ENCODE data around the gene POLG.
"Not testable (repeated sequence)": the region's sequence is repeated elsewhere in the genome, so short reads cannot be mapped to it uniquely, and the experiment has no call there.

Gene POLG

DNA sequence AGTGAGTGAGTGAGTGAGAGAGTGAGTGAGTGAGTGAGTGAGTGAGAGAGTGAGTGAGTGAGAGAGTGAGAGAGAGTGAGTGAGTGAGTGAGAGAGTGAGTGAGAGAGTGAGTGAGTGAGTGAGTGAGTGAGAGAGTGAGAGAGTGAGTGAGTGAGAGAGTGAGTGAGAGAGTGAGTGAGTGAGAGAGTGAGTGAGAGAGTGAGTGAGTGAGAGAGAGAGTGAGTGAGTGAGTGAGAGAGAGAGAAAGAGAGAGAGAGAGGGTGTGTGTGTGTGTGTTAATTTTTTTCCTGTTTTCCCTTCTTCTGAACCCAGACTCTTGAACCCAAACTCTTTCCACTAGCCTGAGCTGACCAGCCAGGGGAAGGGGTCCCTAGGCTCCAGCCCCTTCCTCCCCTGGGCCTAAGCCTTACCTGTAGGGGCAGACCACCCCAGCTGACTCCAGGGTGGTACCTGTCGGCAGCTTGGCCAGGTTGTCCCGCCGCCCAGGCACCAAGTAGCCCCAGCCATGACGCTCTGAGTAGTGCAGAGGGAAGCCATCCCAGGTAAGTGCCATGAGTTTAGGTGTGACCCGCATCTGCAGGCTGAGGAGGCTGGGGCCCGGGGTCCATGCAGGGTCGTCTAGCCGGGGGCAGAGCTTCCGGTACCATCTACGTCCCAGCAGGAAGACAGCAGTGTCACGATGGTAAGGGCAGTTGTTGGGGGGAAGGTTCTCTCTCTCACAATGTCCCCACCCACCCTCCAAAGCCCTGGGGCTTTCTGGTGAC is 9.4 kb downstream of the POLG start:
- no peak for DNase-seq

DNA sequence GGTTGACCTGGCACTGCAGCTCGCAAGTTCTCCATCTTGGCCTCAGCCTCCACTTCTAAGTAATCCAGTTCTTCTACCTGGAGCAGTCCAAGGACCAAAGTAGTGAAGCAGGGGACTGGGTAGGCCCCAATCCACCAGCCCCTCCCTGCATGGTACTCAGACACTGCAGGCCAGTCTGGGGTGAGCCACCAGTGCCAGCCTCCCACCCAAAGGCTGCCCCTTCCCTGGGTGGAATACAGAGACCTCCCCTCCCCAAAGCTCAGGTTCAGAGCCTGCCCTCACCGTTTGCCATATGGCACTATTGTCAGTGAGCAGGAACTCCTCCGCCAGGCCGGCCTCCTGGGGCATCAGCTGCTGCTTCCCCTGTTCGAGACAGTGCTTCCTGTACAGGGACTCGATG is 10.8 kb downstream of the POLG start:
- no peak for DNase-seq

DNA sequence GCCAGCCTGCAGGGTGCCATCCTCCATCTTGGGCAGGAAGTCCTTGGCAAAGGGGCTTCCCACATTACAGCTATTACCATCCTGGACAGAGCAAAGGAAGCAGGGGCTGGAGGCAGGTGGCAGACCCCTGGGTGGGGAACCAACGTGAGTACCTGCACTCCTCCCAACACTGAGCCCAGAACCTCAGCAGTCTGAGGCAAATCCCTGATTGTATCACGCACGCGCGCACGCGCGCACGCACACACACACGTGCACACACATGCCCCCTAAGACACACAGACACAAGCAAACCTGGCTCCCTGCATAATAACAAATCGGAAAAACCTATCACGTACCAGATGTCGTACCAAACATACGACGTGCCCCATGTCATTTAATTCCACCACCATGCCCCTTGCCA is 11.8 kb downstream of the POLG start:
- no peak for DNase-seq

DNA sequence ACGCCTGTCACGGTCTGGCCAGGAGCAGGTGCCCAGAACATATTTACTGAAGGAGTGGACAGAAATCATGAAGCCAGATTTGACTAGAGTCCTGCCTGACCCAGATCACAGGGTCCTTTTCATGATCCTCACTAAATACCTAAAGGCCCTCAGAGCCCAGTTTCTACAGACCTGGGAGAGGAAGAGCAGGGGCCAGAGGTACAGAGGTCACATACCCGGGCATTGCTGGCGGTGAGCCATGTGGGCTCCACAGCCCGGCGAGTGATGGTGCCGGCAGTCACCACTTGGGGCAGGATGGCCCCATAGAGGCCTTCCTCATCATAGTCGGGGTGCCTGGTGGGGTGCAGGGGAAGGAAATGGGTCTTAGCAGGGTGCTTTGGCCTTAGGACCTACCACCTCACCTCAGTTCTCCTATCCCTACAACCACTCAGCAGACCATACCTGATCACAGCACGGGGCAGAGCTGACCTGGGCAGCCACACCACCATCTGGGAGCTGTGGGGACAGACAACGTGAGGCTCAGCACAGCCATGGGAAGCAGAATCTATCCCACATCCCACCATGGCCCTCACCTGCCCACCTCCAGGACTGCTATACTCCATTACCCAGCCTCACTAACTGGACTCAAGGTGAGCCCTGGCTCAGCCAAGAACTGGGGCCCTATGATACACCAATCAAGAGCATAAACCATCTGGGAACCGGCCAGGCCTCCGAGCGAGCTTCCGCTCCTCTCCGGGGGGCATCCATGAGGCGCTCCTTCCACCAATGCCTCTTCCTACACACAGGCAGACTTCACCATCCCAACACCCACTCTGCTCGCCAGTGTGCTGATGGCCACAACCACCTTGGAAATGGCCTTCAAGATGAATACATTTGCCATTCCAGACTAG is 12.9 kb downstream of the POLG start:
- DNase-seq: no peak

DNA sequence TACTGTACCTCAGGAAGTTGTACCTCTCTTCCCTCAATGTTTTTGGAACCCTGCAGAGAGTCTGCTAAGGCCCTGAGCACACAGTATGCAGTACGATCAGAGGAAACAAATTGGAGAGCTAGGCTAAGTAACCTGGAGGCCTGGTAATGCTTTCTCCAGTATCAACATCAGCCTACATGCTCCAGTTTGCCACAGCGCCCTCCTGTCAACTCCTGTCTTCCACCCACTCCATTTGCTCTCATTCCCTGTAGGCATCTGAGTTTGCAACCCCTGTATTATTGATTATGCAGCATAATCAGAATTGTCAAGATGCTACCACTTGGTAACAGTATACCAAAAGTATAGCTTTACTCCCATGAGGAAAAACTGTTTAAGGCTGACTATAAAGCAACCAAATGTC is 14.4 kb downstream of the POLG start:
- no peak for DNase-seq

DNA sequence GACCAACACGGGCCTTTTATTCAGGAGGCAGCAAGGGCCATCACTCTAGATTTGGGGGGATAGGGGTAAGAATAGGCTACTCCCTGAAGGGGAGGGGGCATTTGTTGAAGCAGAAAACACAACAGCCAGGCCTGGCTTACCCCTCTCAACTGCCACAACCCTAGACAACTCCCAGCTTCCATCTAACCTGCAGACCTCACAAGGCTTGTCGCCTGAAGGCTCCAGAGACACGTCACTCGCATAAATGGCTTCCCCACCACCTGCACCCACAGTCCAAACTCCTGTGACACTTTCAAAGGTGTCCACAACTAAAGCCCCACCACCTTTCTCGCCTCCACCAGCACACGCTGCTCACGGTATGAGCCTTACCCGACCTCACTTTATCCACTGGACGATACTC is 14.9 kb downstream of the POLG start:
- DNase-seq: no peak

DNA sequence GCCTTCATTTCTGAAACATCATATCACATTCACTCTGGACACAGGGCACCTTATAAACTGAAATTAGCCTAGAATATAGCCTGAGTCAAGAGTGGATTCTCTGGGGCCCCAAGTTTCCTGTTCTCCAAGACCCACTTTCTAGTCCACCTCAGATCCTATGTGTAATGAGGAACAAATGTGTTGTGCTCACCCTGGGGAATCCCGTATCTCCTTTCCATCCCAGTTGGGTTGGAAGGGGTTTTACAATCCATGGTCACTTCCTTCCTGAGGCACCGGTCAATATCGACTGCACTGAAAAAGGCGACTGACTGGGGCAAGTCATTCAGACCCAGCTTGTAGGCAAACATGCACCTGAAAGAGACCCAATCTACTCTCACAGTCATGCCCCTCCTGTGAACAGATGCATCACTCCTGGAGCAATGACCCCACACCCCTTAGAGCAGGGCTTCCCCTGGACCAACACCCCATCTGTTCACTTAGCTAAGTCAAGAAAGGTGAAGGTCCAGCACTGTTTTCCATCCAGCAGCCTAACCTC is 17.4 kb downstream of the POLG start:
- DNase-seq: no peak

DNA sequence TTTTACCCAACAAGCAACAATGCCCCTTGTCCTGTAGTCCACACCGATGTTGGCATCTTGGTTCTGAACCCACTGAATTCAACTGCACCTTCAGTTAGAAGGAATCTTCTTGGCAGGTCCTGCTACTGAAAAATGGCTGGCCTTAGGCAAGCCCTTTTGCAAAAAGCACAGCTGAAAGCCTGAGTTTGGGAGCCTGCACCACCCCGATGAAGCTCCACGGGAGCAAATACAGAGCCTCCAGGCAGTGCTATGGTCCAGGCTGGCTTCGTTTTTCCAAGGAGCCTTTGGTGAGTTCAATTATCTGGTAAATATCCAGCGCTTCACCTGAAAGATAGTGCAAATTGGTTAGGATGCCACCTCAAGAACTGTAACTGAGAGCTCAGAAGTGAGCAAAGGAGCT is 18.1 kb downstream of the POLG start:
- DNase-seq: no peak

DNA sequence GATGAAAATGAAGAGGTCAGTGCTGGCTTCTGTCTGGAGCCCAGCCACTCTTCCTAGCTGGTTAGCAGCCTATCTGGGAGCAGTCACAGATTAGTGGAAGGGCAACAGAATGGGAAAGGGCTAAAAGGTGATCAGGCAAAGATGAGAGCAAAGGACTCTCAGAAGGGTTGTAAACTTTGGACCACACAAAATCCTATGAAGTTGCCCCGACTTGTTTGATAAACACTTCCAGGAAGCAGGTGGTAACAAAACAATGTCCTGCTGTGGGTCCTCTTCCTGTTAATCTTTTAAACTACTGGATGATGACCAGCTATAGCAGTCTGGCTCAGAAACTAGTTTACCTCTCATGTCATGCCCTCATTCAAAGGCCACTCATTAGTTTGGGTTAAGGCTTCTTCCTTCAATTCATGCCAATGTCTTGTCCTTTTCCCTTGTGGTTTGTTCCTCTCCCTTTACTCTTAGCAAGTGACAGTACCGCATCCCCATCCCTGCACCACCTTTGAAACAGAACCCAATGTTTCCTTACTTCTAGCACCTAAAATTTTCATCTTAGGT is 19.2 kb downstream of the POLG start:
- no peak for DNase-seq

DNA sequence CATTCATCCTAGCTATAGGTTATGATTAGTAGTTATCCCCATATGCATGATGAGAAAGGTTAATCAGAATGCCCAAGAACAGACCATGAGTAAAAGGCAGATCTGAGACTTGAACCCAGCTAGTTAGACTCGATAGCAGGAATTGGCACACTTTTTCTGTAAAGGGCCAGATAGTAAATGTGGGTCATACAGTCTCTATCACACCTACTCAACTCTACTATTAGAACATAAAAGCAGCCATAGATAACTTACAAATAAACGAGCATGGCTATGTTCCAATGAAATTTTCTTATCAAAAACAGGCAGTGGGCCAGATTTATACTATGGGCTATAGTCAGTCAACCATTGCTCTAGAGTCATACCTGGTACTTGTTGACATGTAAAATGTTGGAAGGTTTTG is 24.6 kb downstream of the POLG start:
- DNase-seq: no peak

DNA sequence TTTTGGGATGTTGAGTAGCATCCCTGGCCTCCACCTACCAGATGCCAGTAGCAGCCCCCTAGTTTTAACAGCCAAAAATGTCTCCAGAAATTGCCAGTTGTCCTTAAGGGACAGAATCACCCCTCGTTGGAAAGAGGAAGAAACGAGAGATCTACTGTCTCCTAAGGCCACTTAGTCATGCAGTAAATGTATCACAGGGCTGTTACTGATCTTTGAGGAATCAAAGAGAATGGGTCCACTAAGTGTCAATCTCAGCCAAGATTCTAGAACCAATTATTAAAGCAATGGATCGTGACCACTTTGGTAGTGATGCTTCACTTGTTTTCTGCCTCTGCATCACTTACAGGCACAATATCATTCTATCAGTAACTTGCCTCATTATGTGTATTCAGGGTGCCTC is 26.4 kb downstream of the POLG start:
- DNase-seq: no peak

DNA sequence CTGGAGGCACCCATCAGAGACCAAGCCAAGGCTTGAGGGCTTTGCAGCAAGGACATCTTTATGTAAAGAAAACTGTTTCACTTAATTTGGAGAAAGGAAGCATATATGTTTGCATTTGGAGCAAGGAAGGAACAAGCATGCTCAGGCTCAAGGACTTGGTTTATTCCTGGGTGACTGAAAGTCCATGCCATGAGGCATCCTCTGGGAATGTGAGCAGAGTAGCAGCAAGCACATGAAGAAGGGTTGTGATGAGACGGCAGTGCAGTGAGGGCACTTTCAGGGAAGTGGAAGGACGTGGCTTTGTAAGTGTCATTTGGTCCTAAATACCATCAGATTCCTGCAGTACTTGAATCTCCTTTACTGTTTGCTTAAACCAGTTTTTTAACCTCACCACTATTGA is 26.8 kb downstream of the POLG start:
- no peak for DNase-seq

DNA sequence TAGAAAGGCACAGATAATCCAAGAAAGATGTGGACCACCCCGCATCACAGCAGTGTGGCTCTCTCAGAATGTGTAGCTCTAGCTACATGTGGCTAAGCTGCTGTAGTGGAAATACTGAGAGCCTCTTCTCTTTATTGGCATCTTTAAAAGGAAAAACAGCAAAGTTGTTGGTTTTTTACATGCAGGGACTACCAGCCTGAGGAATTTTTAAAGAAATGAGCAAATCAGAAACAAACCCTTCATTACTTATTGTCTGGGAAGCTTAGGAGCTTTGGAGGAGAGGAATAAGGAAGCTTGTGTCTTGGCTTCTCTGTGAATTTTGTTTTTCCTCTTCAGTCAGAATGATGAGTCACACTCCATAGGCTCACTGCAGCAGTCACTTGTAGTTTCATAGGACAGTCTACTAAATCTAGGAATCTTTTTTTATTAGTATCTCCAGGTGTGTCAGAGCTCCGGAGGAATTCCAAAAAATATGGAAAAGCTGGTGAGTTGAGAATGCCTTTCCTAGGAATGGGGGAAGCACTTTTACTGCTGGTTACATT is 27.5 kb downstream of the POLG start:
- DNase-seq: no peak

DNA sequence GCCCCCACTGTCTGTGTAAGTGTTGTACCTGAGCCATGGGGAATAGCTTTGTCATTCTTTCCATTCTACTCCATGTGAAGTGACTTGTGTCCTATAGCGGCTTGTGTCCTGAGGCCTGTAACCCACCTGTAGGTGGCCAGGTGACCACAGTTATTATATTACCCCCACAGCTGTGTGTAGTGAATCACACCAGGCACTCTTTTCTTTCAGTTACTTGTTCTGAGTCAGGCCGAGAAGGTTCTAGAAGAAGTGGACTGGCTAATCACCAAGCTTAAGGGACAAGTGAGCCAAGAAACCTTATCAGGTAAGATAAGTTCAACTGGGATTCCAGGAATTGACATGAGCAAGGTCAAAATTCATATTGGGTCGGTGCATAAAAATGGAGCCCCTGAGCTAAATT is 29.2 kb downstream of the POLG start:
- no peak for DNase-seq

DNA sequence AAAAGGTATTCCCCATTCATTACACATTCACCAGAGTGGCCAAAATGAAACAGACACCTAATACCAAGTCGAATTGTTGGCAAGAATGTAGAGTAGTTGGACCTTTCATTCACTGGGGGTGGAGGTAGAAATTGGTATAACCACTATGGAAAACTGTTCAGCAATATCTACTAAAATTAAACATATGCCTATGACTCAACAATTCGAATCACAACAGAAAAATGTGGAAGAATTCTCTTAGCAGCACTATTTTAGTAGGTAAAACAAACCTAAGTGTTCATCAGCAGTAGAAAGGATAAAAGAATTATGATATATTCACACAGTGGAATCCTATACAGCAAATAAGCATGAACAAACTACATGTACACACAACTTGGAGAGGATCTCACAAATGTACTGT is 30.6 kb downstream of the POLG start:
- DNase-seq: no peak

DNA sequence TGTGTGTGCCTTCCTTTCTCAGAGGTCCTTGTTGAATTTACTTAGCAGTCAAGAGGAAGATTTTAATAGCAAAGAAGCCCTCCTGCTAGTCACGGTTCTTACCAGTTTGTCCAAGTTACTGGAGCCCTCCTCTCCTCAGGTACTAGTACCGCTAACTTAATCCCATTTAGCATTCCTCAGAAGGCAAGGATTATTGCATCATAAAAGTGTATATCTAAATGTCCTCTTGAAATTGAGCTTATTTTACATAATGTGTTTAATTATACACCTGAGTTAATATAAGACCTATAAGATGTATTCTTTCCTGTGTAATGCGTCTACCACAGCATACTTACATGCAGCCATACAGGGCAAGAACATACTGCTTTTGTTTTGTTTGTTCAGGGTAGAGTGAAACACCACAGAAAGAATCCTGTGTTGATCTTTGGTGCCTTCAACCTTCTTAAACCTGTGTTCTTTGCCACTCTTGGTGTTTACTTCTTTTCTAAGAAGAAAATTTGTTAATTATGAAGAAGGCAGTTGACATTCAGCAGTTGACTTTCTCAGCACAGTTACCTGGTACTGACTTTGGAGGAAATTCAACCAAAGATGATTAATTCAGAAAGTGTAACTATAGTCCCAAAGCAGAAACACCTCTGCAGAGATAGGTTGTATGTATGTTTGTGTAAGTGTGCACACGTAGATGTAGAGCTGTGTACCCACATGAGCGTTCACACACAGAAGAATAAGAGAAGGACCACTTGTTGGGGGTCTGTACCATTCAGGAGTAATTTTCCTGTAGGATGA is 33.1 kb downstream of the POLG start:
- DNase-seq: no peak

DNA sequence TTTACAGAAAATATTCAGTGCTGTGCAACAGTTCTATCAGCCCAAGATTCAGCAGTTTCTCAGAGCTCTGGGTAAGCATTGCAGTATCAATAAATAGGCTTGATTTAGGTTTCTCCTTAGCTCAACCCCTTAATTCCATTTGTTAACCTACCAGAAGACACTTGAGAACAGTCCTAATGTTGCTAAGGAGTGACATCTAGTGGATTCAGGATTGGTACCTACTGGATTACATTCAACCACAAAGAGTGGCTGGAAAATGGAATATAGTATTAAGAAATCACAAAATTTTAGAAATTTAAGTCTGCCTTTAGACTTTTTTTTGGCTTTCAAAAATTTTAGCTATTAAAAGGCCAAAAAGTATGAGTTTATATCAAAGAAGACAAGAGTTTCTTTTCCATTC is 34.7 kb downstream of the POLG start:
- no peak for DNase-seq

DNA sequence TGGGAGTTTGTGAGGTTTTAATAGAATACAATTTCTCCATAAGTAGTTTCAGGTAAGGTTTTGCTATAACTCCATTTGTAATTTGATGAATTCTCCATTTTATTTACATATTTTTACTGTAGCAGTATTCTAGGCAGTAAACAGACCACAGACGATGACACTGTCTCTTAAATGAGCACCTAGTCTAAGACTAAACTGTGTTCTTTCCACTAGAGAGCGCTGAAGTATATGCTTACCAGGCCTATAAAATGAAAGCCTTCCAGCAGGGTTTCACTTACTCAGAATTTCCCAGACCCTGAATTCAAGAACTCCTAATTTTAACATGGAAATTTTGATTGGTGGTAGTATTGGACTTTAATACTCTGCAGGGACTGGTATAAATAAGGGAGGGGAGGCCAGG is 41.6 kb downstream of the POLG start:
- DNase-seq: no peak

DNA sequence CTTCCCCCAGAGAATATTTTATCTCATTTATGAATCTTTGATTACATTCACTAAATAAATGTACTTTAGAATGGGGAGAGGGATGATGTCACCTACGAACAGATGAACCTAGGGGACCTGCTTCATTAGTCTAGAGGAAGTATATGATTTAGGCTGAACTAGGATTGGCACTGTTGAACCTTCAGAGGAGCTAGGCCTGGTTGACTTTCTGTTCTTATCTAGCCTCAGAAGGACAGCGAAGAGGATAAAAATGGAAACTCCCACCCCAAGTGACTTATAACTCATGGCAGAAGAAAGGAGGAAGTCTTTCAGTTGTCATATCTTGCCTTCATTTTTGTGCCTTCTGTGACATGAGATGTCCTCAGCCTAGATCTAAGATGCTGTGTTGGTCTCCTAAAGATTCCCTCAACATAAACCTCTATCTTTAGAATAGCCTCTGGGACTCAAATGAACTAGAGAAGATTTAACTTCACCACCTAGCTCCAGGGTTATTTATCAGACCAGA is 42.6 kb downstream of the POLG start:
- no peak for DNase-seq

DNA sequence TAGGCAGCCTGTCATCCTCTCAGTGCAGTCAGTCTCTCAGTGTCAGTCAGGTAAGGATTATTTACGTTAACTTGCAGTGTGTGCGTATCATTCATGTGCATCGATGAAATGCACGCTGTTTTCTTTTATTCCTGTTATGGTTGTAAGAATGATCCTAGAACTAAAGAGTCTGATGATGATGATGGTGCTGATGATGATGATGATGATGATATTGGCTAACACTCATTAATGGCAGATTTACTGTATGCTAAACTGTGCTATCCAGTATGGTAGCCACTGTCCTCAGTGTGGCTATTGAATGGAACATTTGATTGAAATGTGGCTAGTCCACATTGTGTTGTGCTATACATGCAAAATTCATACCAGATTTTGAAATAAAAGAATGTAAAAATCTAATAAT is 51.4 kb downstream of the POLG start:
- DNase-seq: no peak

DNA sequence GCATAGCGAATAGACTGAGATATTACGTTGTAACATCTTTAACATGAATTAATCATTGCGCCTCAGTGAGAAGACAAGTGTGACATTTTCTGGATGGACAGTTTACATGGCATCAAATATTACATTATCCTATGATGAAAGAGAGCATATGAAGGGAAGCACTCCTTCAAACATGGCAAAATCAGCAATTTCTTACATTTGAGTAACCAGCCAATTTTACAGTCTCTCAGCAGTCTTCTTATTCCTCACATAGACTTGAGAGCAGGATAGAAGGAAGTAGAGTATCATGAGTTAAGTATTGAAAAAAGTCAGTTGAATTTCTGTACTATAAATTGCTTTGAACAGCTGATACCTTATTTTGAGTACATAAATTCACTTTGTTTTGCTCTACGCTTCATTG is 52.0 kb downstream of the POLG start:
- DNase-seq: no peak

DNA sequence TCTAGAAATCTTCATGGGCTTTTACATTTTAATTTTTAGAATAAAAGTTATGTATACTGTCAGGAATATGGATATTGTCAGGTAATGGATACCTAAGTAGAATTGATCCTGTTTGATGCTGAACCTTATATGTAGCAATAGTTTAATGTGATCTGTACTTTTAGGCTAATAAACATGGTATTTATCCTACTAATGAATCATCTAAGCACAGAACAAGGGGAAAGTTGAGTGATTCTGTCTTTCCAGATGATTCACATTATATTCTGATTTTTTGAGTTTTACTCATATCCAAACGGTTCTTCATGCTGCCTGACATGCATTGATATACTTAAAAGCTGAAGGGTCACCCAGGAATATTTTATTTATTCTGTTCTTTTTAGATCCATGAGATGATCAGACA is 56.3 kb downstream of the POLG start:
- no peak for DNase-seq

DNA sequence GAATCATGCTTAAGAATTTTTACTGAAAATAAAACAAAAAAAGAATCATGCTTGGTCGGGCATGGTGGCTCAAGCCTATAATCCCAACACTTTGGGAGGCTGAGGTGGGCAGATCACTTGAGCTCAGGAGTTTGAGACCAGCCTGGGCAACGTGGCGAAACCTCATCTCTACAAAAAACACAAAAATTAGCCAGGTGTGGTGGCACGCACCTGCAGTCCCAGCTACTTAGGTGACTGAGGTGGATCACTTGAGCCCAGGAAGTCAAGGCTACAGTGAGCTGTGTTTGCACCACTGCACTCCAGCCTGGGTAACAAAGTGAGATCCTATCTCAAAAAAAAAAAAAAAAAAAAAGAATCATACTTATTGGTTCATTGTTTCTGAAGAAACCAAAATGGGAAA is 57.3 kb downstream of the POLG start:
- not testable (repeated sequence) for DNase-seq

Measured in activated effector memory CD4-positive, alpha-beta T cell treated with anti-CD3 and anti-CD28 coated beads, Interleukin-2, amount 50 U/mL, for 16 hours (primary cell).